K562 (cell line): ENCODE data around the gene NFATC3. TPM values are rescaled to one million over a fixed set of nuclear protein-coding genes. Genes with fewer than 3 reads are reported as not detected.
A peak's percentile ranks its signal among the peaks of the same experiment; 100 is the strongest.

ENCODE experiments used
- ATAC-seq: fragments of 200-7000 bp; cut with Tn5 transposase; 3 replicates; pipeline ENCODE4 v1.9.1; 2020; ENCODE audit warnings: moderate library complexity
- BruUV-seq: library from RNA; stranded (reverse); fragments of 400-500 nt; replicated peaks from 2 replicates; lab custom pipeline; 2021; lab: Mats Ljungman, UMichigan
- CTCF ChIA-PET: fragments of 300-600 bp; formaldehyde crosslinking; extraction: SDS; loops from one replicate; lab custom pipeline; 2021; ENCODE audit warnings: low intra/inter-chr PET ratio; lab: Yijun Ruan, JAX
- POLR2A ChIA-PET: fragments of 300-600, 350-650 bp; sonication (Branson Sonifier 250); formaldehyde crosslinking; extraction: SDS; loops from one replicate; lab custom pipeline; 2021; ENCODE audit warnings: antibody characterized with exemption, inconsistent platforms; lab: Yijun Ruan, JAX
- DNase-seq, 4 experiments: peaks; one replicate each; pipeline versions ENCODE4 v3.0.0 to v3.0.0-alpha.2; 2011 to 2018; ENCODE audit warnings: low spot score in 3 of 4, mixed read lengths in 3 of 4; ENCODE audit errors: extremely low read depth in 1 of 4
- FAIRE-seq: peaks from 2 replicates; lab custom pipeline; 2011; peaks lifted over from hg19 to GRCh38; lab: Jason Lieb, UNC
- H2AFZ ChIP-seq: 2 replicates; pipeline ENCODE4 v1.6.0; 2011; ENCODE audit warnings: low read depth, low read length, control low read depth, inconsistent platforms
- H3K27ac ChIP-seq: fragments of 200-600 bp; 3 replicates; pipeline ENCODE4 v1.8.0; 2011; ENCODE audit warnings: low read depth, mild to moderate bottlenecking, control low read depth, inconsistent platforms, low read length, moderate library complexity, mixed read lengths; ENCODE audit errors: extremely low read depth
- H3K27me3 ChIP-seq, 2 experiments: fragments of 300-600 bp in 1 of 2; 2 replicates in 1 of 2; 3 replicates in 1 of 2; pipeline versions ENCODE4 v1.6.0 to v1.8.0; 2011; ENCODE audit warnings: inconsistent platforms in 2 of 2, low read length in 2 of 2, mild to moderate bottlenecking in 1 of 2, mixed read lengths in 1 of 2, moderate library complexity in 1 of 2; ENCODE audit not compliant: control insufficient read depth in 2 of 2, insufficient read depth in 2 of 2
- H3K36me3 ChIP-seq: fragments of 300-600 bp; 3 replicates; pipeline ENCODE4 v1.8.0; 2011; ENCODE audit warnings: mild to moderate bottlenecking, low read length, inconsistent platforms; ENCODE audit not compliant: control insufficient read depth, insufficient read depth
- H3K4me1 ChIP-seq, 2 experiments: fragments of 200-600 bp in 1 of 2; replicated peaks in 1 of 2; 2 replicates in 1 of 2; 3 replicates in 1 of 2; pipeline versions ENCODE4 v1.5.1 to v1.8.0; 2011; ENCODE audit warnings: inconsistent platforms in 2 of 2, low read length in 2 of 2, mild to moderate bottlenecking in 1 of 2, mixed read lengths in 1 of 2, moderate library complexity in 1 of 2; ENCODE audit not compliant: control insufficient read depth in 2 of 2, insufficient read depth in 2 of 2
- H3K4me2 ChIP-seq: 2 replicates; pipeline ENCODE4 v1.6.1; 2011; ENCODE audit warnings: low read length, control low read depth, inconsistent platforms, mixed read lengths; ENCODE audit not compliant: insufficient read depth
- H3K4me3 ChIP-seq: fragments of 200-600 bp; sonication (generic), shearing (Covaris generic); 2 replicates; pipeline ENCODE4 v1.5.1; 2016; ENCODE audit warnings: control low read depth, inconsistent platforms
- H3K79me2 ChIP-seq: fragments of 200-600 bp; 3 replicates; pipeline ENCODE4 v1.8.0; 2011; ENCODE audit warnings: low read length, inconsistent platforms; ENCODE audit not compliant: control insufficient read depth, insufficient read depth
- H3K9ac ChIP-seq, 2 experiments: 2 replicates each; pipeline versions ENCODE4 v1.6.0 to v1.6.1; 2011; ENCODE audit warnings: low read depth in 2 of 2, low read length in 2 of 2, control low read depth in 1 of 2, inconsistent platforms in 1 of 2, mild to moderate bottlenecking in 1 of 2, mixed read lengths in 1 of 2; ENCODE audit not compliant: insufficient read depth in 1 of 2
- H3K9me1 ChIP-seq: one replicate; pipeline ENCODE4 v1.6.0; 2011; ENCODE audit warnings: inconsistent platforms, mild to moderate bottlenecking, low read length, moderate library complexity; ENCODE audit not compliant: control insufficient read depth, insufficient read depth
- H3K9me3 ChIP-seq: replicated peaks from 2 replicates; pipeline ENCODE4 v1.5.1; 2011; ENCODE audit warnings: low read depth, low read length, inconsistent platforms; ENCODE audit not compliant: control insufficient read depth, insufficient read depth
- H4K20me1 ChIP-seq: replicated peaks from 2 replicates; pipeline ENCODE4 v1.6.1; 2011; ENCODE audit warnings: low read length, inconsistent platforms, mixed read lengths; ENCODE audit not compliant: control insufficient read depth, insufficient read depth
- C11orf30 ChIP-seq: fragments of 450-650 bp; IDR thresholded peaks from 2 replicates; pipeline ENCODE4 v1.6.1; 2016; ENCODE audit warnings: low read depth, mild to moderate bottlenecking
- CREB3L1 ChIP-seq: fragments of 450-650 bp; IDR thresholded peaks from 2 replicates; pipeline ENCODE4 v1.6.1; 2014; ENCODE audit warnings: low read depth, mild to moderate bottlenecking, moderate library complexity, borderline replicate concordance
- FOSL1 ChIP-seq: fragments of 200-800 bp; sonication (Bioruptor generic); conservative IDR thresholded peaks from 2 replicates; pipeline ENCODE4 v1.6.1; 2016; ENCODE audit warnings: missing genetic modification characterization, missing compliant biosample characterization
- FOXA3 ChIP-seq, 2 experiments: fragments of 450-650 bp in 1 of 2; sonication (generic) in 1 of 2; formaldehyde crosslinking; IDR thresholded peaks in 1 of 2; conservative IDR thresholded peaks in 1 of 2; 2 replicates each; pipeline versions ENCODE4 v1.4.0 to v1.8.0; 2020 to 2022; ENCODE audit warnings: mild to moderate bottlenecking in 2 of 2, missing genetic modification reagents in 1 of 2
- ILK ChIP-seq: fragments of 450-650 bp; IDR thresholded peaks from 2 replicates; pipeline ENCODE4 v1.6.1; 2016; ENCODE audit warnings: missing genetic modification characterization, low read depth, mild to moderate bottlenecking, missing compliant biosample characterization, moderate library complexity, borderline replicate concordance
- JUND ChIP-seq, 2 experiments: IDR thresholded peaks; 2 replicates in 1 of 2; 3 replicates in 1 of 2; pipeline ENCODE4 v1.6.1; 2011; ENCODE audit warnings: borderline replicate concordance in 2 of 2, low read depth in 2 of 2, low read length in 2 of 2, improper control_type of control experiment in 1 of 2, missing biosample characterization in 1 of 2, missing genetic modification characterization in 1 of 2, missing genetic modification reagents in 1 of 2
- RCOR1 ChIP-seq, 2 experiments: IDR thresholded peaks; 2 replicates each; pipeline ENCODE4 v1.6.1; 2012; ENCODE audit warnings: low read depth in 2 of 2, low read length in 2 of 2, borderline replicate concordance in 1 of 2, improper control_type of control experiment in 1 of 2
- SMARCE1 ChIP-seq: fragments of 450-650 bp; IDR thresholded peaks from 2 replicates; pipeline ENCODE4 v1.7.1; 2016; ENCODE audit warnings: mild to moderate bottlenecking
- ZNF695 ChIP-seq: fragments of 450-650 bp; formaldehyde crosslinking; IDR thresholded peaks from 2 replicates; pipeline ENCODE4 v1.4.0; 2020; ENCODE audit warnings: mild to moderate bottlenecking, moderate library complexity
- ZNF717 ChIP-seq: fragments of 250-450 bp; sonication (Bioruptor Pico); IDR thresholded peaks from 2 replicates; pipeline ENCODE4 v1.5.0; 2021
- WGBS: fragments of 100-300 bp; shearing (Covaris generic); methylation state at CpG from one replicate; pipeline ENCODE4 v1.1.6; 2016; ENCODE audit warnings: low coverage, mixed read lengths; ENCODE audit not compliant: insufficient coverage; ENCODE audit errors: missing lambda C conversion rate; 5-methylcytosine and 5-hydroxymethylcytosine counted together
- in situ Hi-C: fragments of 300-500 bp; cut with MboI; formaldehyde crosslinking; loops from 4 replicates; pipeline ENCODE4 v1.15.0; 2018; ENCODE audit warnings: inconsistent platforms, mixed read lengths
- intact Hi-C: fragments of 100-400 bp; cut with micrococcal nuclease; formaldehyde crosslinking; loops from 2 replicates; pipeline ENCODE4 v1.14.2; 2022
- polyA plus RNA-seq, 8 experiments: library from polyadenylated mRNA; depleted of rRNA in 4 of 8; stranded (reverse) in 5 of 8; unstranded in 3 of 8; fragments of >200 nt; fragmentation: Nextera tagmentation in 2 of 8; fragmentation: Illumina TruSeq in 1 of 8; extraction: Ambion mirVana in 2 of 8; extraction: Trizol in 1 of 8; gene quantifications; 2 replicates each; pipeline versions ENCODE4 v1.2.1 to v1.2.3, GENCODE V29; 2011 to 2014; ENCODE audit warnings: inconsistent platforms in 1 of 8, missing spikeins in 1 of 8
- total RNA-seq, 7 experiments: library from RNA; depleted of rRNA in 6 of 7; stranded (reverse); fragments of >200 nt in 6 of 7; fragmentation: Illumina TruSeq in 2 of 7; extraction: Trizol in 2 of 7; gene quantifications; 2 replicates each; pipeline versions ENCODE4 v1.2.1 to v1.2.3, GENCODE V29; 2011 to 2021; ENCODE audit warnings: low replicate concordance in 1 of 7
- TF ChIP-seq, protein P1 (sequence below), 2 experiments: fragments of 450-650 bp; IDR thresholded peaks; 2 replicates each; pipeline ENCODE4 v1.6.1; 2016
- TF ChIP-seq, protein P2 (sequence below), 2 experiments: fragments of 450-650 bp in 1 of 2; sonication (generic) in 1 of 2; formaldehyde crosslinking in 1 of 2; IDR thresholded peaks in 1 of 2; conservative IDR thresholded peaks in 1 of 2; 2 replicates each; pipeline versions ENCODE4 v1.6.1 to v1.8.1; 2016 to 2023; ENCODE audit warnings: mild to moderate bottlenecking in 2 of 2, moderate library complexity in 2 of 2, inconsistent platforms in 1 of 2, missing genetic modification reagents in 1 of 2
- TF ChIP-seq, protein P3 (sequence below): sonication (generic); formaldehyde crosslinking; IDR thresholded peaks from 2 replicates; pipeline ENCODE4 v1.8.0; 2022; ENCODE audit warnings: missing genetic modification reagents, mild to moderate bottlenecking, borderline replicate concordance

NFATC3 gene
- total and polyA plus RNA-seq, 9 of the 15 experiments (the other 6 are each of a cell fraction or from before 2014, with no cell fraction given): 15.7 to 98.4 (median 59.4) TPM

DNA sequence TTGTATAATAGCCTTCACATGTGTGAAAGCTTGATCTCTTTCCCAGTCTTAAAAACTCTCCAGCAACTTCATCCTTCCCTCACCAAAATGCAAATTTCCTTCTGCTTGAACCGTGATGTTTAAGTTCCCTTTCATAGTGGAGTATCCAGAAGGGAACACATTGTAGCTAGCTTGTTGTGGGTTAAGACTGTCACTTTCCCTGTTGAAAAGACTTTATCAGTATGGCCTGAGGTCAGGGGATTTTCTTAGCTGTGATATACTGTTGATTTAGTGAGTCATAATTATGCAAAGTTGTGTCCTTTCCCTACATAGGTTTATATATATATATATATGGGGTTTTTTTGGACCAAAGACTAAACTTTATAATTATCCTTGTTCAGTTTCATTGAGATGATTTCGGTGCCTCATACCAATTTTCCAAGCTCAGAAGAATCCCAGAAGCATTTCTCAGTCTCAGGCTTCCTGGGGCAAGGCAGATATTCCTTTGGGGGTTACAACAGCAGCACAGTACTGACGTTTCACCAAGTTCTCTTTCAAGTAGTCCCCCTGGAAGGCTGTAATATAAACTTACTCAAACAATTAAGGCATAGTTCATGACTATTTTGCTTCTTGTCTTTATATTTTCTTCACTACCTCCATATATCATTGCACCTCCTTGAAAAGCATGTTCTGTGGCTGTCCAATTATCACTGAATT is 115.1 kb downstream of the NFATC3 start:
- no peaks in the 10 kb centered on the region for H3K27me3 ChIP-seq
- ATAC-seq: peak; percentile 65
- CTCF ChIA-PET: no interaction called here
- TF ChIP-seq ZNF717 (CRISPR knock-in tag): no peak
- peak; percentile 70 for TF ChIP-seq FOSL1 (tag)
- TF ChIP-seq SMARCE1: peak; percentile 58; the same call in 1 of the 2 replicates
- TF ChIP-seq, protein P1, sequence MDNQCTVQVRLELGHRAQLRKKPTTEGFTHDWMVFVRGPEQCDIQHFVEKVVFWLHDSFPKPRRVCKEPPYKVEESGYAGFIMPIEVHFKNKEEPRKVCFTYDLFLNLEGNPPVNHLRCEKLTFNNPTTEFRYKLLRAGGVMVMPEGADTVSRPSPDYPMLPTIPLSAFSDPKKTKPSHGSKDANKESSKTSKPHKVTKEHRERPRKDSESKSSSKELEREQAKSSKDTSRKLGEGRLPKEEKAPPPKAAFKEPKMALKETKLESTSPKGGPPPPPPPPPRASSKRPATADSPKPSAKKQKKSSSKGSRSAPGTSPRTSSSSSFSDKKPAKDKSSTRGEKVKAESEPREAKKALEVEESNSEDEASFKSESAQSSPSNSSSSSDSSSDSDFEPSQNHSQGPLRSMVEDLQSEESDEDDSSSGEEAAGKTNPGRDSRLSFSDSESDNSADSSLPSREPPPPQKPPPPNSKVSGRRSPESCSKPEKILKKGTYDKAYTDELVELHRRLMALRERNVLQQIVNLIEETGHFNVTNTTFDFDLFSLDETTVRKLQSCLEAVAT (IDR thresholded peaks at IDR 0.05): no peak
- no peak for TF ChIP-seq CREB3L1
- TF ChIP-seq FOXA3 (CRISPR knock-in tag; conservative IDR thresholded peaks at IDR 0.05 in 1 of 2, IDR thresholded peaks at IDR 0.05 in 1 of 2): peak; percentile 84 to 93
- TF ChIP-seq RCOR1 (IDR thresholded peaks at IDR 0.05; ENCODE audit: borderline replicate concordance in 1 of 2, low read depth in 2 of 2, low read length in 2 of 2): 0 out of 4 replicates have a peak, but pooled peaks of 1 of the 2 experiments have one; percentile 33
- no peak for TF ChIP-seq ILK
- no peak for TF ChIP-seq C11orf30
- no peak for TF ChIP-seq ZNF695 (CRISPR knock-in tag)
- TF ChIP-seq, protein P2, sequence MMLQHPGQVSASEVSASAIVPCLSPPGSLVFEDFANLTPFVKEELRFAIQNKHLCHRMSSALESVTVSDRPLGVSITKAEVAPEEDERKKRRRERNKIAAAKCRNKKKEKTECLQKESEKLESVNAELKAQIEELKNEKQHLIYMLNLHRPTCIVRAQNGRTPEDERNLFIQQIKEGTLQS (IDR thresholded peaks at IDR 0.05): peak; percentile 56
- TF ChIP-seq, protein P2 (CRISPR knock-in tag; conservative IDR thresholded peaks at IDR 0.05): no peak
- TF ChIP-seq JUND (IDR thresholded peaks at IDR 0.05; ENCODE audit: borderline replicate concordance, low read depth, low read length): peak; percentile 72; the same call in 1 of the 2 replicates
- peak; percentile 76; the same call in 2 of the 3 replicates for TF ChIP-seq JUND (tag; IDR thresholded peaks at IDR 0.05; ENCODE audit: borderline replicate concordance, low read depth, low read length)
- TF ChIP-seq, protein P3, sequence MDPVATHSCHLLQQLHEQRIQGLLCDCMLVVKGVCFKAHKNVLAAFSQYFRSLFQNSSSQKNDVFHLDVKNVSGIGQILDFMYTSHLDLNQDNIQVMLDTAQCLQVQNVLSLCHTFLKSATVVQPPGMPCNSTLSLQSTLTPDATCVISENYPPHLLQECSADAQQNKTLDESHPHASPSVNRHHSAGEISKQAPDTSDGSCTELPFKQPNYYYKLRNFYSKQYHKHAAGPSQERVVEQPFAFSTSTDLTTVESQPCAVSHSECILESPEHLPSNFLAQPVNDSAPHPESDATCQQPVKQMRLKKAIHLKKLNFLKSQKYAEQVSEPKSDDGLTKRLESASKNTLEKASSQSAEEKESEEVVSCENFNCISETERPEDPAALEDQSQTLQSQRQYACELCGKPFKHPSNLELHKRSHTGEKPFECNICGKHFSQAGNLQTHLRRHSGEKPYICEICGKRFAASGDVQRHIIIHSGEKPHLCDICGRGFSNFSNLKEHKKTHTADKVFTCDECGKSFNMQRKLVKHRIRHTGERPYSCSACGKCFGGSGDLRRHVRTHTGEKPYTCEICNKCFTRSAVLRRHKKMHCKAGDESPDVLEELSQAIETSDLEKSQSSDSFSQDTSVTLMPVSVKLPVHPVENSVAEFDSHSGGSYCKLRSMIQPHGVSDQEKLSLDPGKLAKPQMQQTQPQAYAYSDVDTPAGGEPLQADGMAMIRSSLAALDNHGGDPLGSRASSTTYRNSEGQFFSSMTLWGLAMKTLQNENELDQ (CRISPR knock-in tag): no peak

More for the DNA sequence above, 115.1 kb downstream of the NFATC3 start:
- Histone ChIP-seq H3K9me3 (no peaks in the 10 kb centered on the region), H3K9ac (no peak overlapping the region), H3K4me3 (no peak overlapping the region), H3K79me2 (peaks cover 24% of the 10 kb centered on the region; the same call in 2 of the 3 replicates), H3K4me2 (no peak overlapping the region), H3K4me1 (peaks cover 0 to 3% of the 10 kb centered on the region in 2 experiments; a peak in 2 of 5 replicates), H2AFZ (no peak overlapping the region), H3K36me3 (peaks cover 20% of the 10 kb centered on the region), H4K20me1 (no peaks in the 10 kb centered on the region; the same call in 1 of the 2 replicates), H3K27ac (no peak overlapping the region; the same call in 2 of the 3 replicates), H3K9me1 (no peaks in the 10 kb centered on the region)
- in situ Hi-C loops: no loop called here
- 47% methylated on average over 3 of the region's 3 CpGs for WGBS
- DNase-seq: no peak
- POLR2A ChIA-PET: interaction anchor here (0.6 to 1.3 kb wide), 5 partner anchors 8 to 656 kb away, joined by 3 to 4 read pairs (median 3); no protein-coding TSS in a partner anchor
- intact Hi-C loops: no loop called here
- BruUV-seq: TSS peak; percentile 12
- FAIRE-seq: no peak
